Cardiac atrium fibroblast (primary cell): ENCODE results near the gene CD82. TPM values are rescaled to one million over a fixed set of nuclear protein-coding genes. Genes with fewer than 3 reads are reported as not detected.

Source experiments
- total RNA-seq: library from RNA; depleted of rRNA; stranded (reverse); fragments of >200 nt; gene quantifications from 2 replicates; pipeline ENCODE4 v1.2.3, GENCODE V29; 2015

Gene CD82, protein sequence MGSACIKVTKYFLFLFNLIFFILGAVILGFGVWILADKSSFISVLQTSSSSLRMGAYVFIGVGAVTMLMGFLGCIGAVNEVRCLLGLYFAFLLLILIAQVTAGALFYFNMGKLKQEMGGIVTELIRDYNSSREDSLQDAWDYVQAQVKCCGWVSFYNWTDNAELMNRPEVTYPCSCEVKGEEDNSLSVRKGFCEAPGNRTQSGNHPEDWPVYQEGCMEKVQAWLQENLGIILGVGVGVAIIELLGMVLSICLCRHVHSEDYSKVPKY
- total RNA-seq: 13.0 and 13.8 TPM in 2 replicates

GRCh38 chr11:44565211-44565952 lies at the start of gene CD82:
Gene CD82, plus strand, starts transcription at chr11:44565663. Its CDS starts 29,000 bp downstream, at chr11:44594663.

Other genes starting within 250 kb of the CD82 start
- gene TSPAN18, start 161.3 kb downstream of the CD82 start, total RNA-seq: 2.7 and 3.2 TPM in 2 replicates